Skeletal muscle cell (primary cell): ENCODE results near the gene GFER.
"Not testable (repeated sequence)": the region's sequence is repeated elsewhere in the genome, so short reads cannot be mapped to it uniquely, and the experiment has no call there.

Experiments used
- DNase-seq: peaks from one replicate; pipeline ENCODE4 v3.0.0-alpha.2; 2010; ENCODE audit warnings: low read depth
- H3K4me3 ChIP-seq: 2 replicates; pipeline ENCODE4 v1.5.1; 2011; ENCODE audit warnings: low read depth, mild to moderate bottlenecking, control low read depth, low read length, moderate library complexity

GFER gene

DNA sequence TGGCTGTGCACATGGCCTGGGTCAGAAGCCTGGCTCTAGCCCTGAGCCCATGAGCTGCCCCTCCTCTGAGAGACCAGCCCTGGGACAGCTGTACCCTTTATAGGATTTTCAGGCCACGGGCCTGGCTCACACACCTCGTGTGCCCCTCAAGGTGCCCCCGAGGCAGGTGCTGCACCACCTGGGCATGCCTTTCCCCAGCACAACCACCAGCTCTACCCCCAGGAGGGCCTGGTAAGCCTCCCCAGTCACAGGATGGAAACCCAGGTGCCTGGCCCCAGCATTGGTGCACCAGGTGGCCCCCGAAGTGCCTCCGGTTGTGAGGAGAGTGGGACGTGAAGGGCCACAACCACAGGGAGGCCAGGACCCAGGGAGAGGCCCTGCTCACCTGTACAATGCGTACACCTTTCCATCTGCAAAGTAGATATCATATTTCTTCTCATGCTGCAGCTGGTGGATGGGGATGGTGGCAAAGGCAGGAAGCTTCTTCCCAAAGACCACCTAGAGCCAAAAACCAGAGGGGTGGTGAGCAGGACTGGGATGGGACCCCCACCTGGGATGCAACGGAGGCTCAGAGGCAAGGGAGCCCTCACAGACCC, 19.3 kb downstream of the GFER start:
- H3K4me3 ChIP-seq: no peak overlapping the region
- DNase-seq: no peak

DNA sequence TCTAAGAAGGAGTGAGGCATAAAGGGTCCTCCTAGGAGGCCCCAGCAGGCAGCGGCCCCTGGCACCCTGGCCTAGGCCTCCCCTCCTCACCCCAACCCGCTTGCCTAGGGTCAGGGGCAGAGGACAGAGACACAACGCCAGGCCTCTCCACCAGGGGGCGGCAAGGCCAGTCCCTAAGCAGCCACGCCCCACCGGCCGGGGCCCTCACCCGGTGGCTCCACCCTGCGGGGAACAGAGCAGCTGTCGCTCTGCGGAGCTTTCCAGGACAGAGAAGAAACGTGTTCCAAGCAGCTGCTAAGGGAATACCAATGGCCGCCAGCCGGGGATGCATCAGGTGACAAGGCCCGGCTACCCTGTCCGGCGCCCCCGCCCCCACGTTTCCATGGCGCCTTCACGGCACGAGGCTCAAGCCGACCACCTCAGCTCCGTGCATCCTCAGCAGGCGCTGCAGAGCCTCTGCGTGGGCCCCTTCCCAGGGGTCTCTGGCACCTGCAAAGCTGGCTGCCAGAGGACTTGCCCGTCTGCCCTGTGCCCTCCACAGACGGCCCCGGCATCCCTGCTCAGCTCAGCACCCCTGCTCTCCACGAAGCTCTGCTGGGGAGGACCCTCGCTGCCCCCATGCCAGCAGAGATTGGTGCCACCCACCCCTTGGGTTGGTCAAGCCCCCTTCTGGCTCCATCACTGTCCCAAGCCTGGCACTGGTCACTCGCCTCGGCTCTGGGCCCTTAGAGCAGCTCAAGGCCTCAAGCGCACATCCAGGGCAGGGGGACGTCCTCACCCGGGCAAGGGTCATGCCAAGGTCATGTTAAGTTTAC, 20.0 kb downstream of the GFER start:
- no peak overlapping the region for H3K4me3 ChIP-seq
- no peak for DNase-seq

DNA sequence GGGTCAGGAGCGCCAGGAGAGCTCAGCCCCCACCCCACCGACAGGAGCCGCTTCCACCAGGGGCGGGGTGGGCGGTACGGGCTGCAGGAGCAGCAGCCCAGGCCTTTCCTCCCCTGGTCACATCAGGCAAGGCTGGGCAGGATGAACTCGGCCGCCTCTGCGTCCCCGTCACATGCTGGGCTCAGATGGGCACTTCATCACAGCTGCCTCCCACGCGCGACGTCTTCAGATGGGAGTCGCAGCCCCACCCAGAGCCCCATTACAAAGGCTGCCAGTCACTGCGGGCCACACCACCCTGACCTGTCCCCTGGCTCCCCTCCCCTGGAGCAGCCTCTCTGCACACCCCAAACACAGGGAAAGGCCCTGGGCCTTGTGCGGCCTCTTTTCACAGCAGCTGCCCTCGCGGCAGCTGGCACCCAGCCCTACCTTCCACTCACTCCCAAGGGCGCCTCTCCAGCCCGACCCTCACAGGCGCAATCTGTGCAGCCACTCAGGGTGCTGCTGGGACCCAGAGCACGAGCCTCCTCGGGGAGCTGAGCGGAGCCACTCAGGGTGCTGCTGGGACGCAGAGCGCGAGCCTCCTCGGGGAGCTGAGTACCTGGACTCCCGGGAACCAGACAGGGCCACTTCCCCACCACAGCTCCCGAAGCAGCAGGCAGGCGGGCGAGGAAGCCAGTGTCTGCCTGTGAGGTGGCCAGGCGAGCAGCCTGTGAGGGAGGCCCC, 21.0 kb downstream of the GFER start:
- DNase-seq: no peak
- no peak overlapping the region for H3K4me3 ChIP-seq

DNA sequence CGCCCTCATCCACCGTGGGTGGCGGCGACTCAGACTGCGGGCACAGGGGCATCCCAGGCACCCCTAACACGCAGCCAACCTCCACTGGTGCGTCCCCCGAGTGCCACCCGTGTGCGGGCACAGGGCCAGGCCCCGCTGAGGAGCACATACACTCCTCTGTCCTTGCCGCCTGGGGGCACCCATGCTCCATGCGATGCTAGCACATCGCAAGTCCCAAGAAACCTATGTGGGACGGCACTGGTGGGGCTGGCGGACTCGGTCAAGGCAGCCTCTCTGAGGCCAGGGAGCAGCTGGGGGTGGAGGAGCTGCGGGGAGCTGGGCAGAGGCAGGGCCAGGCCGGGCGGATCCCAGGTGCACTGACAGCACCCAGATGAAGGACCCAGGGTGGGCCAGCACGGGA, 21.7 kb downstream of the GFER start:
- DNase-seq: no peak
- no peak overlapping the region for H3K4me3 ChIP-seq

DNA sequence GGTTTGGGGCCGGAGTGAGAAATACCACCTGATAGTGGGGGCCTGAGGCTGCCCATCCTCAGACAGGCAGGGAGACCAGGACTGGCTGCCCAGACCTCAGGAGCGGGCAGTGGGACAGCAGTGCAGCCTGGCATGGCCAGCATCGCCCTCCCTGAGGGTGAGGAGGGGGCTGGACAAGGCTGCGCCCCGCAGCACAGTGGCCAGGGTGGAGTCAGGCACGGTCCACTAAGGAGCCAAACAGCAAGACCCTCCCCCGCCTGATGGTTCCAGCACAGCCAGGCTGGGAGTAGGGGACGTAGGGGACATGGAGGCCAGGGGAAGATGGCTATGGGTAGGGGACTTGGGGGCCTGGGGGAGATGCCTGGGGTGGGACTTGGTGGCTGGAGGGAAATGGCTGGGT, 22.3 kb downstream of the GFER start:
- DNase-seq: no peak
- no peak overlapping the region for H3K4me3 ChIP-seq

DNA sequence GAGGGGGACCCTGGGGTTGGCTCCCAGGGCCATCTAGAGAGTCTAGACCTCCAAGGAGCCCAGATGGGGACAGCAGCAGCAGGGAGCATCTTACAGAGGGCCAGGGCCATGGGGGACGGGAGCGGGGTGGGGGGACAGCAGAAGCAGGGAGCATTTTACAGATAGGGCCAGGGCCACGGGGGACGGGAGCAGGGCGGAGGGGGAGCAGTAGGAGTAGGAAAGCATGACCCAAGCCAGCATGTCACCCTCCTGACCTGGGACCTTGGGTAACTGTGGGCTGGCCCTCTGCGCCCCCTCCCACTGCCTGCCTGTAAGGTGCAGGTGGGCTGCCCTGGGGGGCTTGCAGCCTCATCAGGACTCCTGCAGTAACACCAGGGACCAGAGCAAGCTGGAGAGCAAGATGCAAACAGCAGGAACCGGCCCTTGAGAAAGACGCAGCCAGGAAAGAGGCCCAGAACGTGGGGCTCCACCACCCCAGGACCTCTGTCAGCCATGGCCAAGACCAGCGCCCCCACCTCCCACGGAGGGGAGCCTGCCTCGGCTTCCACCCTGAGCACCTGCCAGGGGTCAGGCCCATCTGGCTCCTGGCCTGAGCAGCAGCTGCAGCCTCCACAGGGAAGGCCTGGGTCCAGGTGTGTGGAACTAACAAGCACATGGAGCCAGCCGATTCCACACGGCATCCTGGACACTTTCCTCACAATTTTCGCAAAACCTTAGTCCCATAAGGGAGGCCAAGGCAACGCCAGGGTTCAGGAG, 23.3 kb downstream of the GFER start:
- no peak for DNase-seq
- peak overlapping the region; percentile 73 for H3K4me3 ChIP-seq

DNA sequence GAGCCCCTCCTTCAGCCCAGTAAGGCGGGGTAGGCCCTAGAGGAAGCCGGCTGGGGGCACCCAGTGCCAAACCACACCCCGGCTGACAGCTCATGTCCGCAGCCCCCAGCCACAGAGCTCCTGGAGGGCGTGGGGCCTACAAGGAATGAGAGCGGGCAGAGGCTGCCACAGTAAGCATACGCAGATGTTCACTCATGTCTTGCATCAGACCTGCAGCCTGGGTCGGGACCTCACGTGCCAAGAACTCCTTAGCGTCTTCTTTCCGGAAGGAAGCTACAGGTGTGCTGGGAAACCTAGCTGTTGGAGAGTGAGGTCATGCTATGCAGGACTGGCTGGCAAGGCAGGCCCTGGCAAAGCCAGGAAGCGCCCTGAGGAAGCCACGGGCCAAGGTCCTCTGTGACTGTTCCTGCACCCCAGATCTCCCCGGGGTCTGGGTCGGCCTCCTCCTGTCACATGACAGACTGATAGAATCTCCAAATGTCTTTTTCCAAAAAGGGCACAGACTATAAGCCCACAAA, 24.1 kb downstream of the GFER start:
- DNase-seq: no peak
- H3K4me3 ChIP-seq: peak overlapping the region; percentile 73

DNA sequence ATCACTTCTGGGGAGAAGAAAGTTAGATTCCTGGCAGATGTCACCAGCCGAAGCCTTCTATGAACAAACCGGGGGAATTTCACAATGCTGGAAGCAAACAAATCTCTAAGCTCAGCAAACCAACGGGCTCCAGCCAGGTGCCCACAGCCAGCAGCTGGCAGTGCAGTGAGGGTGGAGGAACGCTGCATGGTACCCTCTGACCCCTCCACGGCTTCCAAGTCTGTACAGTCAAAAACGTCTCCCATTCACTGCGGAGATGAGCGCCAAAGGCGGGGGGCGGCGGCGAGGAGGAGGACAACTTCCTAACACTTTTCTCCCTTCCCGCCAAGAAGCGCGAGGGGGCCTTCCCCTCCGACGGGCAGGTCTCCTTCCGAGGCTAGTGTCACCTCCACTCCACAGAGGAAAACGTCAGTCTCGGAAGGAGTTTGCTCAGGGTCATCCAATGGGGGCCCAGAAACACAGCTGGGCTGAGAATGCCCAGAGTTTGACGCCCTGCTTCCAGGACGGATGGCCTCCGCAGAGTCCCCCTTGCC, 24.7 kb downstream of the GFER start:
- peak overlapping the region; percentile 73 for H3K4me3 ChIP-seq
- DNase-seq: no peak

DNA sequence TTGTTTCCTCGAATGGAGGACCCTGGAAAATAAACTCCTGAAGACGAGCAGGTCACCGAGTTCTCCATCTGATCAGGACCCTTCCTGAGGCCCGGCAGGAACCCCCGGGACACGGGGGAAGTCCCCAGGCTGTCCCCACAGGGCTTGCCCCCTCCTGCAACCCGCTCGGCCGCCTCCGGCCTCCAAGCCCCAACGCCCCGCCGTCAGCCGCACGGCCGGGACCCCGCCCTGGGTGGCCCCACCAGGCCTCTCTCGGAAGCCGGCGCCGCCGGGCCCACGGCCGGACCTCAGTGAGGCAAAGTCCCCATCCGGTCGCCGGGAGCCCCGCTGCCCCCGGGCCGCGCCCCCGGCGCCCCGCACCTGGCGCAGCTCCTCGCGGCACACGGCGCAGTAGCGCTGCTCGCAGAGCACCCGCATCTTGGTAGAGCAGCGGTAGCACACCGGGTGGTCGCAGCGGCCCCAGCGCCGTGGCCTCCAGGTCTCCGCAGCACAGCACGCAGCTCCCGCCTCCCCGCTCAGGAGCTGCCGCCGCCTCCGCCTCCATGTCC, 25.2 kb downstream of the GFER start:
- H3K4me3 ChIP-seq: peak overlapping the region; percentile 73
- no peak for DNase-seq

DNA sequence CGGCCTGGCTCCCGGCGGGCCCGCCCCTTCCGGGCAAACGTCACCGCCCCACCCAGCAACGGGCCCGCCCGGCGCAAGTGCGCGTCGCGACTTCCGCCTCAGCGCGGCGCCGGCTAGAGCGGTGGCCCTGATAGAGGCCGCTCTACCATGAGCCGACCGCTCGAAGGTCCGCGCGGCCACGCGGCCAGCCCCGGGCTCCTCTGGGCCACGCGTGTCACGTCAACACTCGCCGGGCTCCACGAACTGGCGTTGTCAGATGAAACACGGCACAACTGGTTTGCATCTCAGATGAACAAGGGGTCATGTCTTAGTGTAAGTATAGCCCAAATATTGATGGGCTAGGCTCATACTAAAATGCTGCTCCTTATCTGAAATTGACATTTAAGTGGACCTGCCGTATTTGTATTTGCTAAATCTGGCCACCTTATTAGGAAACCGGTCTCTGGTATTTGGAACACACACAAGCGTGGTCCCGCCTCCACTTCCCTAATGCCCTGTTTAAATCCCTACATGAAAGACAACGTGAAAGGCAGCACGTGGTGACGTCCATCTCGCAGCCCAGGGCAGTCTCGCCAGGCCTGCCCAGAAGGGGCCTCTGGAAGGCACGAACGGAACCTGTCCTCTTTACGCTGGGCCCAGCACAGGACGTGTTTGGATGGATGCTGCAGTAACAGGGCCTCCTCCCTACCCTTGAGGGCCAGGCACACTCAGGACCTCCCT, 26.0 kb downstream of the GFER start, which contains the start of gene ZNF598:
Gene ZNF598 (minus strand): TSS at position 31 of the 720 bp plus-strand sequence.
- peak within 1 kb of the TSS; percentile 73 for H3K4me3 ChIP-seq
- peak; percentile 62 for DNase-seq

DNA sequence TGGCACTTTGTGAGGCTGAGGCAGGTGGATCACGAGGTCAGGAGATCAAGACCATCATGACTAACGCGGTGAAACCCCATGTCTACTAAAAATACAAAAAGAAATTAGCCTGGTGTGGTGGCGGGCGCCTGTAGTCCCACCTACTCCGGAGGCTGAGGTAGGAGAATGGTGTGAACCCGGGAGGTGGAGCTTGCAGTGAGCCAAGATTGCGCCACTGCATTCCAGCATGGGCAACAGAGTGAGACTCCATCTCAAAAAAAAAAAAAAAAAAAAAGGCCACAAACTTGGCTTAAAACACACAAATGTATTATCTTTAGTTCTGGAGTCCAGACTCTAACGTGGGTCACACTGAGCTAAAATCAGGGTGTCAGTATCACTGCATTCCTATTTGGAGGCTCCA, 27.7 kb downstream of the GFER start:
- not testable (repeated sequence) for H3K4me3 ChIP-seq, DNase-seq

DNA sequence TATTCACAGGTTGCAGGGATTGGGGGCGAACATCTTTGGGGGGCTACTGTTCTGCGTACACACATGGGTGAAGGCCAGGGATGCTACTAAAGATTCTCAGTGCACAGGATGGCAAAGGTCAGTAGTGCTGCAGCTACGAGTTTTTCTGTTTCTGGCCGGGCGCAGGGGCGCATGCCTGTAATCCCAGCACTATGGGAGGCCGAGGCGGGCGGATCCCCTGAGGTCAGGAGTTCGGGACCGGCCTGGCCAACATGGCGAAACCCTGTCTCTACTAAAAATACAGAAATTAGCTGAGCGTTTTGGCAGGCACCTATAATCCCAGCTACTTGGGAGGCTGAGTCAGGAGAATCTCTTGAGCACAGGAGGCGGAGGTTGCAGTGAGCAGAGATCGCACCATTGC, 29.5 kb downstream of the GFER start:
- DNase-seq: no peak
- no peak overlapping the region for H3K4me3 ChIP-seq

DNA sequence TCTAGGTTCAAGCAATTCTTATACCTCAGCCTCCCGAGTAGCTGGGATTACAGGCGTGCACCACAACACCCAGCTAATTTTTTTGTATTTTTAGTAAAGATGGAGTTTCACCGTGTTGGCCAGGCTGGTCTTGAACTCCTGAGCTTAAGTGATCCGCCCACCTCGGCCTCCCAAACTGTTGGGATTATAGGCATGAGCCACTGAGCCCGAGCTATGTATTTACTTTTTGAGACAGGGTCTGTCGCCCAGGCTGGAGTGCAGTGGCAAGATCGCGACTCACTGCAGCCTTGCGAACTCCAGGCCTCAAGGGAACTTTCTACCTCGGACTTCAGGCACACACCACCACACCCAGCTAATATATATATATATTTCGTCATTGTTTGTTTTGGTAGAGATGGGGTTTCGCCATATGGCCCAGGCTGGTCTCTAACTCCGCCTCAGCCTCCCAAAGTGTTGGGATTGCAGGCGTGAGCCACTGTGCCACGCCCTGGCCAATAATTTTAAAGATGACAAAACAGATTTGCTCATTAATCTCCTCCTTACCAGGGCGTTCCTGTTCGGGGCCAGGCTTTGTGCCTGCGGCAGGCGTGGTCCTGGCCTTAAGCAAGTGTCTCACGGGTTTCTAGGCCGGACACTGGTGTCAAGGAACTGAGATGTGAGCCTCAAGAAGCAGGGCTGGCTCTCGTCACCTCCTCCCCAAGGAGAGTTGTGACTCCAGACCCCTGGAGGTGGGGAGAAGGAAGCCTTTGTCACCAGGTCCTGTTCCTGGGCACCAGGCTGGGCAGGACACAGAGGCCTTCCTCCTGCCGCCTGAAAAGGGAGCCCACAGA, 31.3 kb downstream of the GFER start:
- no peak overlapping the region for H3K4me3 ChIP-seq
- DNase-seq: no peak

DNA sequence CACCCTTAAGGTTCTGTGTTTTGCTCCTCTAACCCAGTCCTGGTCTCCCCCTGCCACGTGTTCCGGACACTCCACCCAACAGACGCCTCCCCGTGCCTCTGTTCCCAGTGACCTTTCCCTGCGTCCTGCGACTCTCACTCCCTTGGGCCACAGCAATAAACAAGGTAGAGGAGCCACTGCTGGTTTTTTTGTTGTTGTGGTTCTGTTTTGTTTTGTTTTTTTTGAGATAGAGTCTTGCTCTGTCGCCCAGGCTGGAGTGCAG, 31.9 kb downstream of the GFER start:
- no peak for DNase-seq
- no peak overlapping the region for H3K4me3 ChIP-seq

DNA sequence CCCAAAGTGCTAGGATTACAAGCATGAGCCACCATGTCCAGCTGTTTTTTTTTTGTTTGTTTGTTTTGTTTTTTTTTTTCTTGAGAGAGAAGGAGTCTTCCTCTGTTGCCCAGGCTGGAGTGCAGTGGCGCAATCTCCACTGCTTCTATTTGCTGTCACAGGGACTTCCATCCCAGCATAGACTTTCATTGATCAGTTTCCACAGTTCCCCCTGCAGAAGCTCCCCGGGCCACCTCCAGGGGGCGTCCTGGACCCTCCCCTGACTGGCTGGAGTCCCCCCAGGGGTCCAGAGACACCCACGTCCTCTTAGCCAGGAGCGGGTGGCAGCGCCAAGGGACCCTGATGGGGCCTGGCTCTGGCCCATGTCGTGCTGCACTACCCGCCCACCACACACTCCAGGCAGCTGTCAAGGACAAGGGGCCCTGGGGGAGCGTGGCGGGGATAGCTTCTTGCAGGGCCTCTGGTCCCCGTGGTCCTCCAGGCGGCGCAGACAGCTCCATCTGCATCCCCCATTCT, 32.5 kb downstream of the GFER start:
- DNase-seq: no peak
- no peak overlapping the region for H3K4me3 ChIP-seq

DNA sequence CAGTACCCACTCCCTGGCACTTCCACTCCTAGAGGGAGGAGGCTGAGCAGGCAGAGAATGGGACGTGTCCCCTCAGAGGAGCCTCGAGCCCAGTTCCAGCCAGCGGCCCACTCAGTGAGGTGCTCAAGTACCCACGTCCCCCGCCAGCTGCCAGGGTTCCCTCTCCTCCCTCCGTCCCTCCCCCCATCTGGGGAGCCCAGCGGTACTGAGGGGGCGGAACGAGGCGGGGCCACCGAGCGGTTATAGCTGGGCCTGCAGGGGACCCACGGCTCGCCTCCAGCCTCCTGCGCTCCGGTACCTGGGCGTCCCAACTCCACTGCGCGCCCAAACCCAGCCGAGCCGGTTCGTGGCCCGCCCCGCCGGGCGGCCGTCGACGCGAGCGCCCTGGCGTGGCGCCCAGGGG, 35.5 kb downstream of the GFER start, which contains the start of gene NPW:
Gene NPW (plus strand): TSS at position 268 of the 403 bp plus-strand sequence.
- no peak for DNase-seq
- H3K4me3 ChIP-seq: peak within 1 kb of the TSS; percentile 37

DNA sequence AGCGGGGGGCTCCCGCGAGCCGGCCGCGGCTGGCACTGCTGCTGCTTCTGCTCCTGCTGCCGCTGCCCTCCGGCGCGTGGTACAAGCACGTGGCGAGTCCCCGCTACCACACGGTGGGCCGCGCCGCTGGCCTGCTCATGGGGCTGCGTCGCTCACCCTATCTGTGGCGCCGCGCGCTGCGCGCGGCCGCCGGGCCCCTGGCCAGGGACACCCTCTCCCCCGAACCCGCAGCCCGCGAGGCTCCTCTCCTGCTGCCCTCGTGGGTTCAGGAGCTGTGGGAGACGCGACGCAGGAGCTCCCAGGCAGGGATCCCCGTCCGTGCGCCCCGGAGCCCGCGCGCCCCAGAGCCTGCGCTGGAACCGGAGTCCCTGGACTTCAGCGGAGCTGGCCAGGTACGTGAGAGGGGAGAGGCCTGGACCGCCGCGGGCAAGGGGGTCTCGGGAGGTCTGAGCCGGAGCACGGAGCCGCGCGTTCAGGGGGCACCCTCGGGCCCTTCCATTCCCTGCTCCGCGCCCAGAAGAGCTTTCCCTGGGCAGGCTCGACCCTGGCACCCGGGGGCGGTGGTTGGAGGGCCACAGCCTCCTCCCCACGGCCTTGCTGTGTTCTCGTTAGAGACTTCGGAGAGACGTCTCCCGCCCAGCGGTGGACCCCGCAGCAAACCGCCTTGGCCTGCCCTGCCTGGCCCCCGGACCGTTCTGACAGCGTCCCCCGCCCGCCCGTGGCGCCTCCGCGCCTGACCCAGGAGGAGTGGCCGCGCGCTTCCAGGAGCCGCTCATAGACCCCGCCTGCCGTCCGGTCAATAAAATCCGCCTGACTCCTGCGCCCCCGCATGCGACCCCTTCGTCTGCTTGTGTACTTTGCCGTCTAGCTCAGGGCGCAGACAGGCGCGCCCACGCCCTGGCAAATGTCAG, 36.2 kb downstream of the GFER start:
- no peak for DNase-seq
- H3K4me3 ChIP-seq: peak overlapping the region; percentile 37
